NOMO-1 treated with DMSO at 0.1 percent for 48 hours (cell line): ENCODE data around the gene SVEP1.
"Not testable (repeated sequence)": the region's sequence is repeated elsewhere in the genome, so short reads cannot be mapped to it uniquely, and the experiment has no call there.

Experiments used
- DNase-seq: peaks from one replicate; lab custom pipeline; 2025; ENCODE audit not compliant: unreplicated experiment; lab: John Stamatoyannopoulos, UW

The SVEP1 gene

GRCh38 chr9:110447476-110447875 lies 132.1 kb downstream of the SVEP1 start:
- no peak for DNase-seq

- peak; percentile 40 for DNase-seq
These were observed 133.4 kb downstream of the SVEP1 start for GRCh38 chr9:110446171-110446570.

GRCh38 chr9:110444911-110445310 lies 134.6 kb downstream of the SVEP1 start:
- DNase-seq = no peak

GRCh38 chr9:110443866-110444220 lies 135.7 kb downstream of the SVEP1 start:
- DNase-seq = no peak

GRCh38 chr9:110443146-110443865 lies 136.2 kb downstream of the SVEP1 start:
- no peak for DNase-seq

- no peak for DNase-seq
These were observed 138.7 kb downstream of the SVEP1 start for GRCh38 chr9:110440796-110441195.

- no peak for DNase-seq
These were observed 139.4 kb downstream of the SVEP1 start for GRCh38 chr9:110440172-110440571.

- no peak for DNase-seq
These were observed 147.3 kb downstream of the SVEP1 start for GRCh38 chr9:110432253-110432652.

GRCh38 chr9:110429453-110429852 lies 150.1 kb downstream of the SVEP1 start:
- no peak for DNase-seq

GRCh38 chr9:110427497-110428104 lies 151.9 kb downstream of the SVEP1 start:
- peak; percentile 46 for DNase-seq

- no peak for DNase-seq
These were observed 153.4 kb downstream of the SVEP1 start for GRCh38 chr9:110426052-110426709.

- DNase-seq = no peak
These were observed 165.1 kb downstream of the SVEP1 start for GRCh38 chr9:110414471-110414870.

GRCh38 chr9:110410961-110411360 lies 168.6 kb downstream of the SVEP1 start:
- DNase-seq = no peak

- DNase-seq = no peak
These were observed 170.9 kb downstream of the SVEP1 start for GRCh38 chr9:110408598-110408997.

GRCh38 chr9:110405858-110406443 lies 173.6 kb downstream of the SVEP1 start:
- DNase-seq = no peak

- no peak for DNase-seq
These were observed 175.1 kb downstream of the SVEP1 start for GRCh38 chr9:110404473-110404872.

GRCh38 chr9:110399983-110400382 lies 179.6 kb downstream of the SVEP1 start:
- no peak for DNase-seq

- DNase-seq = not testable (repeated sequence)
These were observed 180.5 kb downstream of the SVEP1 start for GRCh38 chr9:110398992-110399391.

GRCh38 chr9:110391826-110392485 lies 187.6 kb downstream of the SVEP1 start:
- DNase-seq = no peak

- DNase-seq = no peak
These were observed 190.3 kb downstream of the SVEP1 start for GRCh38 chr9:110389148-110389750.

- DNase-seq = no peak
These were observed 196.1 kb downstream of the SVEP1 start for GRCh38 chr9:110383491-110383890.
